Transverse colon (tissue), 4 donors: ENCODE results near the gene KAT2B.

Source experiments
- POLR2AphosphoS5 ChIP-seq, 3 donors: sonication (generic); formaldehyde crosslinking; IDR thresholded peaks; one replicate each; pipeline ENCODE4 v1.6.1; 2016; ENCODE audit warnings: antibody characterized with exemption in 3 of 3
- TF ChIP-seq, protein P1 (sequence below), 5 experiments: fragments of 200-600 bp in 3 of 5; fragments of 450-650 bp in 2 of 5; sonication (generic) in 3 of 5; IDR thresholded peaks; 1 replicate in 2 of 5; 2 replicates in 3 of 5; pipeline ENCODE4 v1.5.1; 2016 to 2017; ENCODE audit warnings: antibody characterized with exemption in 5 of 5, inconsistent platforms in 3 of 5, mild to moderate bottlenecking in 2 of 5, moderate library complexity in 1 of 5

DNA sequence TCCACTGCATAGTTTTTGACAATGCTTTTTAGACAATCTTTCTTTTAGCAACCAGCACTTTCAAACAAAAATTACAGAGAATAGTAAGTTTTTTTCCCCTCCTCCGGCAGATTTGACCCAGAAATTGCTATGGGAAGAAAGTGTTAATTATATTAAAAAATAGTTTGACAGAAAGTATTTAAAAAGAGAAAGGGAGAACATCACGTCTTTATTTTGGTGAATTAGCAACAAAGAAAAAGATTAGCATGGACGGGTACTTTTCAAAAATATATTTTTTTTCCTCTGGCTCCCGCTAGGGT, 831 bp upstream of the KAT2B start:
- no peak for TF ChIP-seq POLR2AphosphoS5 (IDR thresholded peaks at IDR 0.05)
- TF ChIP-seq, protein P1, sequence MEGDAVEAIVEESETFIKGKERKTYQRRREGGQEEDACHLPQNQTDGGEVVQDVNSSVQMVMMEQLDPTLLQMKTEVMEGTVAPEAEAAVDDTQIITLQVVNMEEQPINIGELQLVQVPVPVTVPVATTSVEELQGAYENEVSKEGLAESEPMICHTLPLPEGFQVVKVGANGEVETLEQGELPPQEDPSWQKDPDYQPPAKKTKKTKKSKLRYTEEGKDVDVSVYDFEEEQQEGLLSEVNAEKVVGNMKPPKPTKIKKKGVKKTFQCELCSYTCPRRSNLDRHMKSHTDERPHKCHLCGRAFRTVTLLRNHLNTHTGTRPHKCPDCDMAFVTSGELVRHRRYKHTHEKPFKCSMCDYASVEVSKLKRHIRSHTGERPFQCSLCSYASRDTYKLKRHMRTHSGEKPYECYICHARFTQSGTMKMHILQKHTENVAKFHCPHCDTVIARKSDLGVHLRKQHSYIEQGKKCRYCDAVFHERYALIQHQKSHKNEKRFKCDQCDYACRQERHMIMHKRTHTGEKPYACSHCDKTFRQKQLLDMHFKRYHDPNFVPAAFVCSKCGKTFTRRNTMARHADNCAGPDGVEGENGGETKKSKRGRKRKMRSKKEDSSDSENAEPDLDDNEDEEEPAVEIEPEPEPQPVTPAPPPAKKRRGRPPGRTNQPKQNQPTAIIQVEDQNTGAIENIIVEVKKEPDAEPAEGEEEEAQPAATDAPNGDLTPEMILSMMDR (IDR thresholded peaks at IDR 0.05): no peak
